ENCODE data around the gene BICRAL. TPM values are rescaled to one million over a fixed set of nuclear protein-coding genes. Genes with fewer than 3 reads are reported as not detected.
"Not testable (repeated sequence)": the region's sequence is repeated elsewhere in the genome, so short reads cannot be mapped to it uniquely, and the experiment has no call there.

BICRAL gene
- total and polyA plus RNA-seq, 2 donors (not counting 3 experiments of a cell fraction or from before 2014, with no cell fraction given), result 5.6 to 6.8 TPM

DNA sequence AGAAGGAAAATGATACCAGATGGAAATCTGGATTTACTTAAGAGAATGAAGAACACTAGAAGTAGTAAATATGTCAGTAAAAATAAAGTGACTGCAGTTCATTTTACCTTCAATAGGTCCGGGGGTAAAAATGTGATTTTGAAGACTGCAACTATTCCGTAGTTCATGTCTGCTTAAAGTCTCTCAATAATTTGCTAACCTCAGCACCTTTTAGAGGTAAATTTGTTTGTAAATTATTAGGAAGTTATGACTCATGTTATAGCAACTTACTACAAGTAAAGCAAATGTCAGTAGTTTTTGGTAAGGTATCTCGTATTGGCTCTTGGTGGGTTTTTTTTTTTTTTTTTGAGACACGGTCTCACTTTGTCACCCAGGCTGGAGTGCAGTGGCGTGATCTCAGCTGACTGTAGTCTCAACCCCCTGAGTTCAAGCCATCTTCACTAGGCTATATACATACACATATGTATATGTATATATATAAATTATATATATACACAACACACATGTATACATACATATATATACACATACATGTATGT is 32.1 kb downstream of the BICRAL start:
- FAIRE-seq (no peak), DNase-seq (ENCODE audit: low read depth, low spot score) (no peak)
- no peaks in the 10 kb centered on the region for H4K20me1 ChIP-seq (replicated peaks; ENCODE audit: control insufficient read depth, extremely low read depth, insufficient read depth, low read length)
- H2AFZ ChIP-seq (ENCODE audit: low read depth, low read length), result no peak overlapping the region
- no peaks in the 10 kb centered on the region for H3K9me3 ChIP-seq (replicated peaks; ENCODE audit: control insufficient read depth, insufficient read depth, low read length)
- no peaks in the 10 kb centered on the region for H3K4me1 ChIP-seq (ENCODE audit: control insufficient read depth, extremely low read depth, insufficient read depth, low read length)
- H3K79me2 ChIP-seq (ENCODE audit: control insufficient read depth, insufficient read depth, low read length), result no peaks in the 10 kb centered on the region
- dilution Hi-C loops (cut with MboI; ENCODE audit: extremely low pct_ligation_motif_present, low sequenced_read_pairs), result no loop called here
- intact Hi-C loops (cut with micrococcal nuclease), result no loop called here
- no peak overlapping the region for H3K4me2 ChIP-seq (ENCODE audit: insufficient read depth, low read length)
- H3K4me3 ChIP-seq (replicated peaks in 1 of 3; ENCODE audit: insufficient read depth in 1 of 3, low read depth in 1 of 3, low read length in 3 of 3), result no peak overlapping the region
- no peaks in the 10 kb centered on the region for H3K27me3 ChIP-seq (ENCODE audit: control insufficient read depth in 2 of 2, insufficient read depth in 2 of 2, low read length in 2 of 2)
- H3K9me1 ChIP-seq (replicated peaks; ENCODE audit: control insufficient read depth, extremely low read depth, insufficient read depth, low read length), result no peaks in the 10 kb centered on the region
- ChIA-PET POLR2A (no interaction called here), CTCF (no interaction called here)
- no peak for TF ChIP-seq EZH2 (IDR thresholded peaks at IDR 0.05; ENCODE audit: borderline replicate concordance, low read depth, low read length, severe bottlenecking)
- no peak for TF ChIP-seq POLR2A (IDR thresholded peaks at IDR 0.05; ENCODE audit: low read depth, low read length)
- no peak for TF ChIP-seq MYC (IDR thresholded peaks at IDR 0.05; ENCODE audit: low read depth, low read length)
- no peak for TF ChIP-seq JUN (IDR thresholded peaks at IDR 0.05; ENCODE audit: borderline replicate concordance, insufficient read depth, insufficient read length, low read depth)
- TF ChIP-seq FOS (IDR thresholded peaks at IDR 0.05; ENCODE audit: borderline replicate concordance, insufficient read depth, low read length), result no peak
- TF ChIP-seq, protein P1, sequence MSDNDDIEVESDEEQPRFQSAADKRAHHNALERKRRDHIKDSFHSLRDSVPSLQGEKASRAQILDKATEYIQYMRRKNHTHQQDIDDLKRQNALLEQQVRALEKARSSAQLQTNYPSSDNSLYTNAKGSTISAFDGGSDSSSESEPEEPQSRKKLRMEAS (IDR thresholded peaks at IDR 0.05; ENCODE audit: insufficient read depth, insufficient read length), result no peak
- no peak for TF ChIP-seq POLR2AphosphoS5 (IDR thresholded peaks at IDR 0.05; ENCODE audit: insufficient read depth, low read depth, low read length)
- TF ChIP-seq, protein P2, sequence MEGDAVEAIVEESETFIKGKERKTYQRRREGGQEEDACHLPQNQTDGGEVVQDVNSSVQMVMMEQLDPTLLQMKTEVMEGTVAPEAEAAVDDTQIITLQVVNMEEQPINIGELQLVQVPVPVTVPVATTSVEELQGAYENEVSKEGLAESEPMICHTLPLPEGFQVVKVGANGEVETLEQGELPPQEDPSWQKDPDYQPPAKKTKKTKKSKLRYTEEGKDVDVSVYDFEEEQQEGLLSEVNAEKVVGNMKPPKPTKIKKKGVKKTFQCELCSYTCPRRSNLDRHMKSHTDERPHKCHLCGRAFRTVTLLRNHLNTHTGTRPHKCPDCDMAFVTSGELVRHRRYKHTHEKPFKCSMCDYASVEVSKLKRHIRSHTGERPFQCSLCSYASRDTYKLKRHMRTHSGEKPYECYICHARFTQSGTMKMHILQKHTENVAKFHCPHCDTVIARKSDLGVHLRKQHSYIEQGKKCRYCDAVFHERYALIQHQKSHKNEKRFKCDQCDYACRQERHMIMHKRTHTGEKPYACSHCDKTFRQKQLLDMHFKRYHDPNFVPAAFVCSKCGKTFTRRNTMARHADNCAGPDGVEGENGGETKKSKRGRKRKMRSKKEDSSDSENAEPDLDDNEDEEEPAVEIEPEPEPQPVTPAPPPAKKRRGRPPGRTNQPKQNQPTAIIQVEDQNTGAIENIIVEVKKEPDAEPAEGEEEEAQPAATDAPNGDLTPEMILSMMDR (IDR thresholded peaks at IDR 0.05; ENCODE audit: extremely low read depth in 1 of 2, insufficient read depth in 1 of 2, low read depth in 1 of 2, low read length in 2 of 2), result no peak
- no peak for TF ChIP-seq GATA2 (IDR thresholded peaks at IDR 0.05; ENCODE audit: insufficient read depth, insufficient read length, low read depth, low read length)
- no peak overlapping the region for H3K27ac ChIP-seq (ENCODE audit: insufficient read depth, low read depth, low read length)
- H3K9ac ChIP-seq (replicated peaks; ENCODE audit: extremely low read depth, insufficient read depth, low read length), result no peak overlapping the region
- no TSS peak for BruUV-seq (replicated peaks)
- H3K36me3 ChIP-seq (ENCODE audit: control insufficient read depth in 2 of 2, extremely low read depth in 1 of 2, insufficient read depth in 2 of 2, low read length in 2 of 2), result no peaks in the 10 kb centered on the region

DNA sequence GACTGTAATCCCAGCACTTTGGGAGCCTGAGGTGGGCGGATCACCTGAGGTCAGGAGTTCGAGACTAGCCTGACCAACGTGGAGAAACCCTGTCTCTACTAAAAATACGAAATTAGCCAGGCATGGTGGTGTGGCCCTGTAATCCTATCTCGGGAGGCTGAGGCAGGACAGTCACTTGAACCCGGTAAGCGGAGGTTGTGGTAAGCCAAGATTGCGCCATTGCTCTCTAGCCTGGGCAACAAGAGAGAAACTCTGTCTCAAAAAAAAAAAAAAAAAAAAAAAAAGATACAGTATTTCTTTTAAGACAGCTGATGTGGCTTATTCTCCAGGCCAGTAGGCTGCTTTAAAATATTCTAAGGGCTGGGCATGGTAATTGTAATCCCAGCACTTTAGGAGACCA is 33.9 kb downstream of the BICRAL start:
- H3K4me3 ChIP-seq (replicated peaks in 1 of 3; ENCODE audit: insufficient read depth in 1 of 3, low read depth in 1 of 3, low read length in 3 of 3); H3K9me1 ChIP-seq (replicated peaks; ENCODE audit: control insufficient read depth, extremely low read depth, insufficient read depth, low read length); H3K27ac ChIP-seq (ENCODE audit: insufficient read depth, low read depth, low read length); CTCF ChIA-PET; dilution Hi-C loops (cut with MboI; ENCODE audit: extremely low pct_ligation_motif_present, low sequenced_read_pairs); H2AFZ ChIP-seq (ENCODE audit: low read depth, low read length); H3K27me3 ChIP-seq (ENCODE audit: control insufficient read depth in 2 of 2, insufficient read depth in 2 of 2, low read length in 2 of 2); FAIRE-seq; BruUV-seq (replicated peaks); intact Hi-C loops (cut with micrococcal nuclease); H4K20me1 ChIP-seq (replicated peaks; ENCODE audit: control insufficient read depth, extremely low read depth, insufficient read depth, low read length); H3K4me2 ChIP-seq (ENCODE audit: insufficient read depth, low read length); H3K9ac ChIP-seq (replicated peaks; ENCODE audit: extremely low read depth, insufficient read depth, low read length); H3K79me2 ChIP-seq (ENCODE audit: control insufficient read depth, insufficient read depth, low read length); H3K9me3 ChIP-seq (replicated peaks; ENCODE audit: control insufficient read depth, insufficient read depth, low read length); DNase-seq (ENCODE audit: low read depth, low spot score); H3K36me3 ChIP-seq (ENCODE audit: control insufficient read depth in 2 of 2, extremely low read depth in 1 of 2, insufficient read depth in 2 of 2, low read length in 2 of 2); H3K4me1 ChIP-seq (ENCODE audit: control insufficient read depth, extremely low read depth, insufficient read depth, low read length): not testable (repeated sequence)
- POLR2A ChIA-PET, result interaction anchor here (0.6 kb wide), 1 partner anchor 24 kb away, joined by 4 read pairs; no protein-coding TSS in a partner anchor

Measured in endothelial cell of umbilical vein (primary cell).